HepG2 (cell line): Measurements from ENCODE around the gene EGFL8. TPM values are rescaled to one million over a fixed set of nuclear protein-coding genes. Genes with fewer than 3 reads are reported as not detected.

Experiments used
- ARNTL ChIP-seq: sonication (generic); formaldehyde crosslinking; IDR thresholded peaks from 2 replicates; pipeline ENCODE4 v1.4.0; 2020; ENCODE audit warnings: mild to moderate bottlenecking, missing genetic modification reagents
- DR1 ChIP-seq: sonication (generic); formaldehyde crosslinking; IDR thresholded peaks from 2 replicates; pipeline ENCODE4 v1.8.0; 2021; ENCODE audit warnings: mild to moderate bottlenecking, missing genetic modification reagents, inconsistent platforms
- HMGA1 ChIP-seq: sonication (generic); formaldehyde crosslinking; conservative IDR thresholded peaks from 2 replicates; pipeline ENCODE4 v1.4.0; 2020; ENCODE audit warnings: missing genetic modification reagents
- KAT2B ChIP-seq: fragments of 150-350 bp; IDR thresholded peaks from 2 replicates; pipeline ENCODE4 v1.6.1; 2014; ENCODE audit warnings: low read depth, low read length, borderline replicate concordance
- MTA3 ChIP-seq: sonication (generic); formaldehyde crosslinking; IDR thresholded peaks from 2 replicates; pipeline ENCODE4 v1.4.0; 2020; ENCODE audit warnings: missing genetic modification reagents
- NR2F2 ChIP-seq: IDR thresholded peaks from 2 replicates; pipeline ENCODE4 v1.6.1; 2012; ENCODE audit warnings: low read depth, inconsistent platforms, borderline replicate concordance
- PREB ChIP-seq: sonication (generic); formaldehyde crosslinking; IDR thresholded peaks from 2 replicates; pipeline ENCODE4 v1.4.0; 2020; ENCODE audit warnings: missing genetic modification reagents
- TCF7 ChIP-seq: sonication (generic); IDR thresholded peaks from 2 replicates; pipeline ENCODE4 v1.6.1; 2016; ENCODE audit warnings: antibody characterized with exemption, low read depth
- WIZ ChIP-seq: sonication (generic); formaldehyde crosslinking; IDR thresholded peaks from 2 replicates; pipeline ENCODE4 v1.5.1; 2020; ENCODE audit warnings: mild to moderate bottlenecking, missing genetic modification reagents
- ZNF274 ChIP-seq: sonication (generic); formaldehyde crosslinking; IDR thresholded peaks from 2 replicates; pipeline ENCODE4 v1.5.1; 2020; ENCODE audit warnings: mild to moderate bottlenecking, missing genetic modification reagents
- ZNF460 ChIP-seq: sonication (generic); formaldehyde crosslinking; IDR thresholded peaks from 2 replicates; pipeline ENCODE4 v1.5.1; 2020; ENCODE audit warnings: missing genetic modification reagents, mild to moderate bottlenecking, borderline replicate concordance
- ZNF761 ChIP-seq: sonication (generic); formaldehyde crosslinking; conservative IDR thresholded peaks from 2 replicates; pipeline ENCODE4 v1.4.0; 2020; ENCODE audit warnings: mild to moderate bottlenecking, missing genetic modification reagents
- ZNF790 ChIP-seq: sonication (generic); formaldehyde crosslinking; IDR thresholded peaks from 2 replicates; pipeline ENCODE4 v1.8.0; 2022; ENCODE audit warnings: missing genetic modification reagents, mild to moderate bottlenecking, borderline replicate concordance
- polyA plus RNA-seq, 8 experiments: library from polyadenylated mRNA; depleted of rRNA in 3 of 8; stranded (reverse) in 7 of 8; unstranded in 1 of 8; fragments of >200 nt; fragmentation: Illumina TruSeq in 4 of 8; extraction: Trizol in 4 of 8; gene quantifications; 2 replicates each; pipeline versions ENCODE4 v1.2.1 to v1.2.3, GENCODE V29; 2011 to 2016; ENCODE audit warnings: low read depth in 4 of 8, missing spikeins in 1 of 8, mixed read lengths in 1 of 8; ENCODE audit not compliant: insufficient read depth in 1 of 8
- total RNA-seq, 5 experiments: library from RNA; depleted of rRNA; stranded (reverse); fragments of >200 nt; fragmentation: Illumina TruSeq; extraction: Trizol; gene quantifications; 2 replicates each; pipeline ENCODE4 v1.2.3, GENCODE V29; 2016; ENCODE audit warnings: low read depth in 1 of 5
- TF ChIP-seq, protein P1 (sequence below): sonication (generic); formaldehyde crosslinking; IDR thresholded peaks from 2 replicates; pipeline ENCODE4 v1.9.0; 2021; ENCODE audit warnings: mild to moderate bottlenecking, missing genetic modification reagents
- TF ChIP-seq, protein P2 (sequence below): sonication (generic); formaldehyde crosslinking; IDR thresholded peaks from 2 replicates; pipeline ENCODE4 v1.4.0; 2020; ENCODE audit warnings: missing genetic modification reagents

The EGFL8 gene
- total and polyA plus RNA-seq, 2 of the 13 experiments (the other 11 are each of a cell fraction or from before 2014, with no cell fraction given) = 10.0 to 11.5 TPM

DNA sequence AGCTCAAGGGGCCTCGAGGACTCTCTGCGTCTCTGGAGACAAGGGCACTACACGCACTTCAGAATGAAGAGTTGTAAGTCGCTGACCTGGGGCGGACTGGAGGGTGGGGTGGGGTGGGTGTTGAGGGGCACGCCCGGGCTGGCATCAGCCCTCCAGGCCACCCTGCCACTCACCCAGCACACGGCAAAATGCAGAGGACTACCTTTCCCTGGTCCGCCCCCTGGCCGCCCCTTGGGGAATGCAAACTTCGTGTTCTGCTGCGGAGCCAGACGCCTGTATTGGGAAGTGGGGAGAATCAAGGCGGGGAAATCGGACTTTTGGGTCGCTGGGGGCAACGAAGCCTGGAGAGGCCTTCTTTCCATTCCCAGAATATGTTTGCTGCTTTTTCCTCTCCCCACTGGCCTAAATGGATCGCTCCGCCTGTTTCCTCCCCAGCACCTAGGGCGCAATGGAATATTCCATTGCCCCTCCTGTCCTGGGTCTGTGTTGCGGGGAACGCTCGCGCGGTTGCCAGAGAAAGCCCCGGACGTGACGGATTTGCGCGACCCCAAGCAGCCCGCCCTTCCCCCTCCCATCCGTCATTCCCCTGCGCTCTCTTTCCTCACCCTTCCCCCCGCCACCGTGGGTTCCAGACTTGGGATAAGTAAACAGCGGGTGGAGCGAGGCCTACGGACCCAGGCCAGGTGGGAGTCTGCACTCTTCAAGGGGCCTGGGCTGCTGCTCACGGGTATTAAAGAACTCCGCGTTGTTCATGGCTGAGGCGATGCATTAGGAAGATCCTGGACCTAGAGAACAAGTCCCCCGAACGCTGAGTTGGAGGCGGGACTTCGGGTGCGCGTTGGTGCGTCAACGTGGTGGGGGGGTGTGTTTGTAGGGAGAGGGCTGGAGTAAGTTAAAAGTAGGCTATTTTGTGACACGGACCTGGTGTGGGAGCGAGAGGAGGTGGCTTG lies 10.6 kb upstream of the EGFL8 start, which contains the start of gene PPT2 (continued):
- TF ChIP-seq KAT2B (no peak), ARNTL (CRISPR knock-in tag) (peak; percentile 74), MTA3 (no peak), NR2F2 (no peak; the same call in 1 of the 2 replicates), WIZ (no peak), ZNF460 (CRISPR knock-in tag) (no peak), ZNF274 (CRISPR knock-in tag) (peak; percentile 88; the same call in 1 of the 2 replicates), HMGA1 (CRISPR knock-in tag) (no peak), ZNF790 (no peak), TCF7 (no peak), ZNF761 (CRISPR knock-in tag) (no peak; the same call in 1 of the 2 replicates), PREB (0 out of 2 replicates have a peak, but pooled peaks have one; percentile 69), DR1 (peak; percentile 77; the same call in 1 of the 2 replicates)
- TF ChIP-seq, protein P1, sequence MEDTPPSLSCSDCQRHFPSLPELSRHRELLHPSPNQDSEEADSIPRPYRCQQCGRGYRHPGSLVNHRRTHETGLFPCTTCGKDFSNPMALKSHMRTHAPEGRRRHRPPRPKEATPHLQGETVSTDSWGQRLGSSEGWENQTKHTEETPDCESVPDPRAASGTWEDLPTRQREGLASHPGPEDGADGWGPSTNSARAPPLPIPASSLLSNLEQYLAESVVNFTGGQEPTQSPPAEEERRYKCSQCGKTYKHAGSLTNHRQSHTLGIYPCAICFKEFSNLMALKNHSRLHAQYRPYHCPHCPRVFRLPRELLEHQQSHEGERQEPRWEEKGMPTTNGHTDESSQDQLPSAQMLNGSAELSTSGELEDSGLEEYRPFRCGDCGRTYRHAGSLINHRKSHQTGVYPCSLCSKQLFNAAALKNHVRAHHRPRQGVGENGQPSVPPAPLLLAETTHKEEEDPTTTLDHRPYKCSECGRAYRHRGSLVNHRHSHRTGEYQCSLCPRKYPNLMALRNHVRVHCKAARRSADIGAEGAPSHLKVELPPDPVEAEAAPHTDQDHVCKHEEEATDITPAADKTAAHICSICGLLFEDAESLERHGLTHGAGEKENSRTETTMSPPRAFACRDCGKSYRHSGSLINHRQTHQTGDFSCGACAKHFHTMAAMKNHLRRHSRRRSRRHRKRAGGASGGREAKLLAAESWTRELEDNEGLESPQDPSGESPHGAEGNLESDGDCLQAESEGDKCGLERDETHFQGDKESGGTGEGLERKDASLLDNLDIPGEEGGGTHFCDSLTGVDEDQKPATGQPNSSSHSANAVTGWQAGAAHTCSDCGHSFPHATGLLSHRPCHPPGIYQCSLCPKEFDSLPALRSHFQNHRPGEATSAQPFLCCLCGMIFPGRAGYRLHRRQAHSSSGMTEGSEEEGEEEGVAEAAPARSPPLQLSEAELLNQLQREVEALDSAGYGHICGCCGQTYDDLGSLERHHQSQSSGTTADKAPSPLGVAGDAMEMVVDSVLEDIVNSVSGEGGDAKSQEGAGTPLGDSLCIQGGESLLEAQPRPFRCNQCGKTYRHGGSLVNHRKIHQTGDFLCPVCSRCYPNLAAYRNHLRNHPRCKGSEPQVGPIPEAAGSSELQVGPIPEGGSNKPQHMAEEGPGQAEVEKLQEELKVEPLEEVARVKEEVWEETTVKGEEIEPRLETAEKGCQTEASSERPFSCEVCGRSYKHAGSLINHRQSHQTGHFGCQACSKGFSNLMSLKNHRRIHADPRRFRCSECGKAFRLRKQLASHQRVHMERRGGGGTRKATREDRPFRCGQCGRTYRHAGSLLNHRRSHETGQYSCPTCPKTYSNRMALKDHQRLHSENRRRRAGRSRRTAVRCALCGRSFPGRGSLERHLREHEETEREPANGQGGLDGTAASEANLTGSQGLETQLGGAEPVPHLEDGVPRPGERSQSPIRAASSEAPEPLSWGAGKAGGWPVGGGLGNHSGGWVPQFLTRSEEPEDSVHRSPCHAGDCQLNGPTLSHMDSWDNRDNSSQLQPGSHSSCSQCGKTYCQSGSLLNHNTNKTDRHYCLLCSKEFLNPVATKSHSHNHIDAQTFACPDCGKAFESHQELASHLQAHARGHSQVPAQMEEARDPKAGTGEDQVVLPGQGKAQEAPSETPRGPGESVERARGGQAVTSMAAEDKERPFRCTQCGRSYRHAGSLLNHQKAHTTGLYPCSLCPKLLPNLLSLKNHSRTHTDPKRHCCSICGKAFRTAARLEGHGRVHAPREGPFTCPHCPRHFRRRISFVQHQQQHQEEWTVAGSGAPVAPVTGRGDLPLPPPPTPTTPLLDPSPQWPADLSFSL (CRISPR knock-in tag) = 0 out of 2 replicates have a peak, but pooled peaks have one; percentile 14
- TF ChIP-seq, protein P2, sequence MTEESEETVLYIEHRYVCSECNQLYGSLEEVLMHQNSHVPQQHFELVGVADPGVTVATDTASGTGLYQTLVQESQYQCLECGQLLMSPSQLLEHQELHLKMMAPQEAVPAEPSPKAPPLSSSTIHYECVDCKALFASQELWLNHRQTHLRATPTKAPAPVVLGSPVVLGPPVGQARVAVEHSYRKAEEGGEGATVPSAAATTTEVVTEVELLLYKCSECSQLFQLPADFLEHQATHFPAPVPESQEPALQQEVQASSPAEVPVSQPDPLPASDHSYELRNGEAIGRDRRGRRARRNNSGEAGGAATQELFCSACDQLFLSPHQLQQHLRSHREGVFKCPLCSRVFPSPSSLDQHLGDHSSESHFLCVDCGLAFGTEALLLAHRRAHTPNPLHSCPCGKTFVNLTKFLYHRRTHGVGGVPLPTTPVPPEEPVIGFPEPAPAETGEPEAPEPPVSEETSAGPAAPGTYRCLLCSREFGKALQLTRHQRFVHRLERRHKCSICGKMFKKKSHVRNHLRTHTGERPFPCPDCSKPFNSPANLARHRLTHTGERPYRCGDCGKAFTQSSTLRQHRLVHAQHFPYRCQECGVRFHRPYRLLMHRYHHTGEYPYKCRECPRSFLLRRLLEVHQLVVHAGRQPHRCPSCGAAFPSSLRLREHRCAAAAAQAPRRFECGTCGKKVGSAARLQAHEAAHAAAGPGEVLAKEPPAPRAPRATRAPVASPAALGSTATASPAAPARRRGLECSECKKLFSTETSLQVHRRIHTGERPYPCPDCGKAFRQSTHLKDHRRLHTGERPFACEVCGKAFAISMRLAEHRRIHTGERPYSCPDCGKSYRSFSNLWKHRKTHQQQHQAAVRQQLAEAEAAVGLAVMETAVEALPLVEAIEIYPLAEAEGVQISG = peak; percentile 52; the same call in 1 of the 2 replicates
